HG02798 (cell line): Measurements from ENCODE around the gene IL2RG.

Source experiments
- ATAC-seq: cut with Tn5 transposase; IDR thresholded peaks from one replicate; pipeline ENCODE4 v1.9.1; 2021; ENCODE audit warnings: mild to moderate bottlenecking; ENCODE audit not compliant: unreplicated experiment, poor library complexity

IL2RG gene

DNA sequence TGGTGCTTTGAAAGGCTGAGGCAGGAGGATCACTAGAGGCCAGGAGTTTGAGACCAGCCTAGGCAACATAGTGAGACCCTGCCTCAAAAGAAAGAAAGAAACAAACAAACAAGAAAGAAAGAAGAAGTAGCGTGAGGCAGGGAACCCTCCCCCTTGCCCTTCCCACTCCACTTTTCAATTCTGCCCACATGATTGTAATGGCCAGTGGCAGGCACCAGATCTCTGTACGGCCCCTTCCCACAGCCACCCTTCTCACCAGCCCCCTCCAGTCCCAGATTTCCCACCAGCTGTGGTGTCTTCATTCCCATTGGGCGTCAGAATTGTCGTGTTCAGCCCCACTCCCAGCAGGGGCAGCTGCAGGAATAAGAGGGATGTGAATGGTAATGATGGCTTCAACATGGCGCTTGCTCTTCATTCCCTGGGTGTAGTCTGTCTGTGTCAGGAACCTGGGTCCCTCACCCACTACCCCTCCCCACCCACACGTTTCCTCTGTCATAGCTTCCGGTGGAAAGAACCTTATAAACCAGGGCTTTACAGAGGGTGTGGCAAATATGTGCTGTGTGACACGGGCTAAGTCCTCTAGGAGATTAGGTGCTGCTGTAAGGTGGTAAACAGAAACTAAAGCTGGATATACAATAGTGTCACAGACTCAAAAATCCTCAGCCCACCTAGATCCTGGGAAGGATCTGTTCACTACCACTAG lies at the start of gene IL2RG:
Gene IL2RG (minus strand): TSS at position 437 of the 703 bp plus-strand sequence. CDS start 38 bp downstream, at position 399.
- ATAC-seq, result peak; percentile 95

DNA sequence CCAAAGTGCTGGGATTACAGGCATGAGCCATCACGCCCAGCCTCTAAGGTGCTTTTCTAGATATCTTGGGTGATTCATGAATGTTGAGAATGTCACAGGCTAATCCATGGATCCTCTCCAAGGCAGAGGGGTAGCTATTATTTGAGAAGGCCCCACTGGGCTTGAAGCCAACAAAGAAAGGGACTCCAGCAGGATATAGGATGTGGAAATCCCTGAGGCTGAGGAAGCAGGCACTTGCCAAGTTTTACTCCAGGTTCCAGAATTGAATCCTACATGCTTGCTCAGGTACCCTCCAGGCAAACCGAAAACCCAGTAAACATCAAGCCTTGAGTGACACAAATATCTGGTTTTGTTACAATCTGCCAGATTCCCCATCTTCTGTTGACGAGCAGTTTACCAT lies 49.1 kb upstream of the IL2RG start:
- ATAC-seq, result no peak

DNA sequence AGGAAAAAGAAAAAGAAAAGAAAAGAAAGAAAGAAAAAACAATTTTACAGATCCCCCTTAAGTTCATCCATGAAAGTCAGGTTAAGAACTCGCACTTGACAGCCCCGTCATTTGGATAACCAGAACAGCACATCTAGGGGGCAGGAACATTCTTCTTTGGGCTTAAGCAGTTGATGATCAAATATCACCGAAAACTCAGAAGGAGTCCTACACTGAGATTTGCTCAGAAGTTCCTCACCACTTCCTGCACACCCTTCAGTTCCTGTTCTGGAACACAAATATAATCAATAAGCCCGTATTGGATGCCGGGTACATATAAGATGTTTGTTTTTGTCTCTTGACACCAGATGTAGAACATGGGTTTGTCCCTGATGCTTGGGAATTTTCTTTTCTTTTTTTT lies 48.0 kb upstream of the IL2RG start:
- ATAC-seq, result no peak

DNA sequence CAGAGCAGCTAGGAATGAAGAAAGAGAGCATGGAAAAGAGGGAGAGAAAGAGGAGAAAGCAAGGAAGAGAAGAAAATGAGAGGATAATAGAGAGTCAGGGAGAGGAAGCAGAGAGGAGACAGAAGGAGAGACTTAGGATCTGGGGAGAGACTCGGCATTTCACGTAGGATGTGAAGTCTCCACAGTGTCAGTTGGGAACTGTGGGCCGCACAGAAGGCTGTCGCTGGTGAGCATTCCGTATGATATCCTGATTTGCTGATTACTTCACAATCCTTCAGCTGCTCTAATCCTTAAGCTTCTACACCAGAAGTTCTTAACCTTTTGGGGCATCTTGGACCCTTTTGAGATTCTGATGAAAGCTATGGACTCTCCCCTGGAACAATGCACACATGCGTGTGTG lies 47.2 kb upstream of the IL2RG start:
- ATAC-seq, result no peak

DNA sequence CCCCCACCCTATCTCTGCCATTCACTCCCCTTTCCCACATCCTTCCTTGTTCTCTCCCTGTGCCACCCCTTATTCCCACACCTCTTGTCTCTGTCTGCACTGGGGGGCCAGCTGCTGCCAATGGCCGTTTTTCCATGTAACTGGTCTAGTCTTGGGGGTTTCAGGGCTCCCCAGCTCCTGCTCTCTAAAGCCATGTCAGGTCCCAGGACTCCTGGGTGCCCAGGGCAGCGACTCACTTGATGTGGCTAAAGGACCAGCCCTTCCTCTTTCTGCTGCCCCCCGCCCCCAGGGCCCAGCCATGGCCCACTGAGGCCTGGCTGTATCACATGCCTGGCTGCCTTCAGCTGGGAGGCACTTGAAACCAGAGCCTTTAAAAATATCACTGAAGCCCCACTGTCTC lies 43.3 kb upstream of the IL2RG start:
- ATAC-seq, result no peak

DNA sequence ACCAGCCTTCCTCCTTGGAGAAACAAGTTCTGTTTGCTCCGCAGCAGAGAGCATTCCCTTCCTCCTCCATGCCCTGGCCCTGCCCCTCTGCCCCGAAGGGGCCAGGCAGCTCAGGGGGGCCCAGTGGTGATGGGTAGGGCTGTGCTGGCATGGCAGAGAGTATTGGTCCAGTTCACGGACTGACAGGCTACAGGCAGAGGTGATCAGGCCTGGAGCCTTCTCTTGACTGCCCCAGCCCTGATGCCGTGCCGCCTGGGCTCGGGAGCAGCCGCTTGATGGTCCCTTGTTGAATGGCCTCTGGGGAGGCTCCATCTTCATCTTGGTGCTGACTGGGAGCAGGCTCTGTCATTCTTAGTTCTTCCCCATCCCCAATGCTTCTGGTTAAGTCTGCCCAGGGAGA lies 42.8 kb upstream of the IL2RG start:
- ATAC-seq, result no peak

DNA sequence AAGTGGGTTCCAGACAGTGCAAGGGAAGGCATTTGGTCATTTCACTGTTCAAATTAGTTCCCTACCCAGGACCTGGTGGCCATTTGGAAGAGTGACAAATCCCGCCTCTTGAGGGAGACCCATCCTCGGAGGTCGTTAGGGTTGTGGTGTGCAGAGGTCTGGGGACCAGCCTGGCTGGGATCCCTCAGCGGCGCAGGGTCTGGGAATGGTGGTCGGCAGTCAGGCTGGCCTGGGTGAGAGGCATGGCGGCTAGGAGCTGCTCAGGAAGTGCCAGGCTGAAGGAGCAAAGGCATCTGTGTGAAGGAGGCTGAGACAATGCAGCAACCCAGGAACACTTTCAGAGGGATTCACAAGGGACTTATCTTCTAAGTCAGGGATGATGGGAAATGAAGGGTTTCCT lies 40.0 kb upstream of the IL2RG start:
- no peak for ATAC-seq

DNA sequence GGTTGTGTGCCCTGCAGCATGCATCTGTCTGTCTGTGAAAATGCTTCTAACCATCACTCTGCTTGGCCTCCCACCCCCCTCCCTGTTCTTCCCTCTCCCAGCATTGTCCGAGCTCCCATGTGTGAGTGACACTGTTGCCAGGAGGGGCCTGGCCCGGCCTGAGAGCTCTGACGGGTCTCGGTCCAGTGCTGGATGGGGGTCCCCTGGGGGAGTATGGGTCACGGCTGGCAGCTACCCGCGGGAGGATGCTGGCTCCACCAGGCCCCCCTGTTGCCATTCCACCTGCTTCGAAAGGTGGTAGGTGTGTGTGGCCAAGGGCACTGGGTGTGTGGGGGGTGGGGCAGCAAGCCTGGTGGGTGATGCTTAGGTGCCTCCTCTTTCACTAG lies 36.9 kb upstream of the IL2RG start:
- no peak for ATAC-seq

DNA sequence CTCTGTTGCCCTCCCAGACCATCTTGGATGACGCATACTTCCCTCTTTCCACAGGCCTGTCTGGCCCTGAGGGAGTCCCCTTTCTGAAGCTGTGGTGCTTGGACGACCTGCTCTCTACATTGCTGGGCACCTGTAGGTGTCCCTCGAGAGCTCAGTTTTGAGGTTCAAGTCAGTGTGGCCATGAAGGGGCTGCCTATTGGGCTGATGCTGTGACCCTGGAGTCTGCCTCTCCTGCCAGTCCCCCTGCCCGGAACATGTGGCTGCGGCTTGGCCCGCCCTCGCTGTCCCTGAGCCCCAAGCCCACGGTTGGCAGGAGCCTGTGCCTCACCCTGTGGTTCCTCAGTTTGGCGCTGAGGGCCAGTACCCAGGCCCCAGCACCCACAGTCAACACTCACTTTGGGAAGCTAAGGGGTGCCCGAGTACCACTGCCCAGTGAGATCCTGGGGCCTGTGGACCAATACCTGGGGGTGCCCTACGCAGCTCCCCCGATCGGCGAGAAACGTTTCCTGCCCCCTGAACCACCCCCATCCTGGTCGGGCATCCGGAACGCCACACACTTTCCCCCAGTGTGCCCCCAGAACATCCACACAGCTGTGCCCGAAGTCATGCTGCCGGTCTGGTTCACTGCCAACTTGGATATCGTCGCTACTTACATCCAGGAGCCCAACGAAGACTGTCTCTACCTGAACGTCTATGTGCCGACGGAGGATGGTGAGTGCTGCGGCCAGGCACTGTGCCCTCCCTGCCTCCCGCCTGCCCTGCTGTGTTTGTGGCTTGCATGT lies 36.3 kb upstream of the IL2RG start:
- ATAC-seq, result no peak

DNA sequence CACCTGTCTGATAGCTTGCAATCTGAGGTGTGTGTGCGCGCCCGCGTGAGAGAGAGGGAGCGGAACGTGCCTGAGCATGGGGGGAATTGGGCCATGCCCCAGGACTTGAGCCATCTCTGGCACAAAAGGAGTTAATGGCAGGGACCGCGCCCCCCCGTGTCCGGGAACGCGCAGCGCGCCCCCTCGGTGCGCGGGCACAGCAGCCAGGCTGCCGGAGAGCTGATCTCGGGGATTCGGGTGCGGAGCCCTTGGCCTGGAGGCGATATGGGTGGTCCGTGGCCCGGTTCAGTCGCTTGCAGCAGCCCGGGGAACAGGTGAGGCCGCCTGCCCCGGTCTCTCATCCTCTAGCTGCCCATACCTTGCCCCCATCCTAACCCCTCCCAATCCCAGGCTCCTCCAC lies 33.3 kb upstream of the IL2RG start, which contains the start of gene NLGN3:
Gene NLGN3 (plus strand): TSS at position 191 of the 400 bp plus-strand sequence. CDS start 2,909 bp downstream, outside the sequence.
- no peak for ATAC-seq

DNA sequence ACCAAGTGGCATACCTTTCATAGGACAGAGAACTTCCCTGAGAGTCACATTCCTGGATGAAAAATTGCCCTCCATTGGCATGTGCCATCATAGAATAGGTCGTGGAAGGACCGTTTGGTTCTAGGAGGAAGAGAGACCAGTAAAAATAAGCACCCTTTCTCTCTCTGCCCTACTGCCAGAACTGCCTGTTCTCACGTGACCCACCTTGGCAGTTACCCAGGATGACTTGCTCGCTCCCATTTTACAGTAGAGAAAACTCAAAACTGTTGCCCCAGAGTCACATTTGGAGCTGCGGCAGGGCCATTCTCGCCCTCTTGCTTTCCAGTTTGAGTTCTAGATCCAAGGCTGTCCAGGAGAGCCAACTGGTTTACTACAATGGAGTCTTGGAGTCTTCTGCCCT lies 32.1 kb upstream of the IL2RG start:
- ATAC-seq, result no peak

DNA sequence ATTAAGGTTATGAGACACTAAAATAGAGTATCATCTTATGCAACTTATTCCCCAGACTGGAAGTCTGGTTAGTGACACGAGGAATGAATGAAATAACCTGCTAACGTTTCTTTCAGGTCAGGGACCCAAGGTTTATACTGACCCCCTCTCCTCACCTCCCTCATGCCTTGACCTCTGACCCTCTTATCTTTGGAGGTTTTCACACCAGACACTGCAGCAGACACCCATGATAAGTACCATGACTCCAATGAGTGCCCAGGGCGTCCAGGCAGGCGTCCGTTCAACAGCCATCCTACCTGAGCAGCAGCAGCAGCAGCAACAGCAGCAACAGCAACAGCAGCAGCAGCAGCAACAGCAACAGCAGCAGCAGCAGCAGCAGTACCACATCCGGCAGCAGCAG lies 29.1 kb upstream of the IL2RG start:
- ATAC-seq, result no peak

DNA sequence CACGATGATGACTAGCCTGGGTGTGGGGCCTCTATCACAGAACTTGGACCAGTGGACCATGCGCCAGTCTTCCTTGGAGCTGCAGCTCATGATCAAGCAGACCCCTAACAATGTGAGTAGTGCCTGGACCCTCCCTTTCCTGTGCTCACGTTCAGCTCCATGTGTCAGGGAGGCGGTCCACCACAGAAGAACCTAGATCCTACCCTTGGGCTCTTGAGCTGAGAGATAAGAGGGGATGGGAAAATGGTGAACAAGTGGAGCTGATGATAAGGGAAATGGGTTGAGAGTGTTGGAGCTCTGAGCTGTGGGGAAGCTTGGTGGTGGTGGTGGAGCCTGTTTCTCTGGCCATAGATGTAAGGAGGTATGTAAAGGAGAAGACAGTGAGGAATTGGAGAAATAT lies 20.1 kb upstream of the IL2RG start:
- ATAC-seq, result no peak

DNA sequence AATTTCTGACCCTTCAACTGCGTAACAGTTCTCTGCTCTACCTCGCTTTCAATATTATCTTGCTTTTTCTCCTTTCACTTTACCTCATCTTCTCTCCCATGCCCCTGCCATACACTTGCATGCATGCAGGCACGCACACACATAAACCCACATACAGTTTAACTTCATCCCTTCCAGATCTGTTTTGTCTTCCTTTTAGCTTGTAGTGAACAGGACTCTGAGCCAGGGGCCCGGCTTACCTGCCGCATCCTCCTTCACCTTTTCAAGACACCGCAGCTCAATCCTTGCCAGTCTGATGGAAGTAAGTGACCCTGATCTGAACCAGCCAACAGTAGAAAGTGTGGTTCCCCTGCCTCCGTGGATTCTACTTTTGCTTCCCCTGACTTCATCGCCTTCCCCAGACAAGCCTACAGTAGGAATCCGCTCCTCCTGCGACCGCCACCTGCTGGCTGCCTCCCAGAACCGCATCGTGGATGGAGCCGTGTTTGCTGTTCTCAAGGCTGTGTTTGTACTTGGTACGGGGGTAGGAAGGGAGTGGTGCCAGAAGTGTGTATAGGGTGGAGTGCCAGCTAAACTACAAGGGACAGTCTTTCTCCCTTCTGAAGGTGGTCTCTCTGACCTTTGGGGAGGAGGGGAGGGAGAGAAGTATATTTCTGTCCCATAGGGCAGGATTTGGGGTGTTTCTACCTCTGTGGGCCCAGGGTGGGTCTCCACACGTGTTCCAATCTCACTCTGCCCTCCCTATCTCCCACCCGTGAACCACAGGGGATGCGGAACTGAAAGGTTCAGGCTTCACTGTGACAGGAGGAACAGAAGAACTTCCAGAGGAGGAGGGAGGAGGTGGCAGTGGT lies 17.8 kb upstream of the IL2RG start:
- no peak for ATAC-seq

DNA sequence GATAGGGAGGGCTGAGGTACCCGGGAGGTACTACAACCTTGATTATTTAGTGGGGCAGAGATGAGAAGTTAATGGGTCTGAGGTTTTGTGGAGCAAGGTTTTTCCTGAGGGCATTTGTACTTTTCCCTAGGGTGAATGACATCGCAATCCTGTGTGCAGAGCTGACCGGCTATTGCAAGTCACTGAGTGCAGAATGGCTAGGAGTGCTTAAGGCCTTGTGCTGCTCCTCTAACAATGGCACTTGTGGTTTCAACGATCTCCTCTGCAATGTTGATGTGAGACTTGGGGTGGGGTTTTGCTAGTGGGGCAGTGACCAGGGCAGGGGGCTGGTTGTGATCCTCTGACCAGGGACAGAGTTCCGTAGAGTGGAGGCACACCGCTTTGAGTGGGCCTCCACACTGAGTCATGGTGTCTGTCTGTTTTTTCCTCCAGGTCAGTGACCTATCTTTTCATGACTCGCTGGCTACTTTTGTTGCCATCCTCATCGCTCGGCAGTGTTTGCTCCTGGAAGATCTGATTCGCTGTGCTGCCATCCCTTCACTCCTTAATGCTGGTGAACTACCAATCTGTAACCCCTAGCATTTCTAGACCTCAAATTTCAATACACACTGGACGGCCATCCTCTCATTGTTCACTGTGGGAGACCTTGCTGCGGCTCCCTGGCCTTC lies 16.9 kb upstream of the IL2RG start:
- no peak for ATAC-seq

DNA sequence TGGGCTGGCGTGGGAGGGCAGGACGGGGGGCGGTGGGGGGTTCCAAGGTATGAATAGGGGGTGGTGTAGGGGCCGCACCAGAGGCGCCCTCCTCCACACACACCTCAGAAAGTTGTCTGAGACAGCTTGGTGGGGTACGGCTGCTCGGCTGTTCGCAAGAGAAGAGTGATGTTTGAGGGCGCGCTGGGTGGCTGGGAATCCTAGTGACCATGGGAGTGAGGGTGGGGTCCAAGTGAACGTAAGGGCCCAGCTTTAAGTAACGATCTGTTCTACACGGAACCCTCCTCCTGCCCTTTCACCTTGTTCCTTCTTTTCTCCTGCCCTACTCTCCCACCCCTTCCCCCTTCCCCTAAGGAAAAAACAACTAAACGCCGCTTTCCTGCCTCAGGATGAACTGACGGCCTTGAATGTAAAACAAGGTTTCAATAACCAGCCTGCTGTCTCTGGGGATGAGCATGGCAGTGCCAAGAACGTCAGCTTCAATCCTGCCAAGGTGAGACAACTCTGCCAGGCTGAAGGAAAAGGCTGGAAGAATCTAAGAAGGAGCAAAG lies 7.7 kb upstream of the IL2RG start:
- peak; percentile 11 for ATAC-seq

DNA sequence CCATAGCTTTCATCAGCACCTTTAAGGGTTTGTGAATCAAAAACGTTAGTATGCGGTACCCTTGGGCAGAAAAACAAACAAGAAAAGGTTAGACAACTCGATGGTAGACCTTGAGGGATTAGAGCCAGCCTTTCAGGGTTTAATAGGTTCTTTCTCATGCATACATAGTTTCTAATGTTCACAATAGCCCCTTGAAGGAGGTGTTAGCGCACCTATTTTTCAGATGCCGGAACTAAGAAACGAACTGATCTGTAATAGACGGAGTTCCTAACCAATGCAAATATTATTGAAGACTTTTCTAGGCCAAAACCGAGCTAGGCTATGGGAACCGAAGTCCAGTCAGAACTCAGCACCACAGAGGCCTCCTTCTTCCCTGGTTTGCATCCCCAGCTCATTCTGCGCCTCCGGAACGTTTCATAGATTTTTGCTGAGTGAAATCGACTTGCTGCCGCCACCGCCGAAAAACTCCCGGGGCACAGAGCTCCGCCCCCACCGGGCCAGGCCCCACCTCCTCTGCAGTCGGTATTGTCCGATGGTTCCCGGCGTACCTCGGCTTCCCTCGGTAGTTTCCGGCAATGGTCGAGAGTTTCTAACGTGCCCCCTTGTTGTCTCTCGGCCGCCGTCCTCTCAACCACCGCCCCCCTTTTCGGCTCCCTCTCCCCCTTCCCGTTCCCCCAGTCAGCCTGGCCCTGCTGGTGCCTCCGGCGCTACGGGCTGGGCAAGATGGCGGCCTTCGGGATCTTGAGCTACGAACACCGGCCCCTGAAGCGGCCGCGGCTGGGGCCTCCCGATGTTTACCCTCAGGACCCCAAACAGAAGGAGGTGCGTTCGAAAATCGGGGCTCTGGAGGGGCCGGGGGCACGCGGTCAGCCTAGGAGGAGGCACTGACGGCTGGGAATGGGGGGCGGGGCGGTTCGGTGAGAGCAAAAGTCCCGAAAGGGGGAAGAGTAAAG lies 6.9 kb upstream of the IL2RG start, which contains the start of gene MED12:
Gene MED12 (plus strand): TSS at position 565 of the 953 bp plus-strand sequence. CDS start 159 bp downstream, at position 724.
- peak; percentile 97 for ATAC-seq

DNA sequence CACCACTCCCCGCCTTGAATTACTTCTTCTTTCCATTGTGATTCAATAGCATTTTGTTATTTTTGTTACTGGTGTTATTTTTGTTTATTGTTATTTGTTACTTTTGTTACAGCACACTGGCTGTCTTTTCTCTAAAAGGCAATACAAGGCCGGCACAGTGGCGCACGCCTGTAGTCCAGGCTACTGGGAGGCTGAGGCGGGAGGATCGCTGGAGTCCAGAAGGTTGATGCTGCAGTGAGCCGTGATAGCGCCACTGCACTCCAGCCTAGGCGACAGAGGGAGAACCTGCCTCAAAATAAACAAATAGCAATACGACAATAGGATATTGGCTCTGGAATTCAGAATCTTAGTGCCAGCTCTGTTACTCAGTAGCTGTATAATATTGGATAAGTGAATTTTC lies 6.0 kb upstream of the IL2RG start:
- ATAC-seq, result no peak

DNA sequence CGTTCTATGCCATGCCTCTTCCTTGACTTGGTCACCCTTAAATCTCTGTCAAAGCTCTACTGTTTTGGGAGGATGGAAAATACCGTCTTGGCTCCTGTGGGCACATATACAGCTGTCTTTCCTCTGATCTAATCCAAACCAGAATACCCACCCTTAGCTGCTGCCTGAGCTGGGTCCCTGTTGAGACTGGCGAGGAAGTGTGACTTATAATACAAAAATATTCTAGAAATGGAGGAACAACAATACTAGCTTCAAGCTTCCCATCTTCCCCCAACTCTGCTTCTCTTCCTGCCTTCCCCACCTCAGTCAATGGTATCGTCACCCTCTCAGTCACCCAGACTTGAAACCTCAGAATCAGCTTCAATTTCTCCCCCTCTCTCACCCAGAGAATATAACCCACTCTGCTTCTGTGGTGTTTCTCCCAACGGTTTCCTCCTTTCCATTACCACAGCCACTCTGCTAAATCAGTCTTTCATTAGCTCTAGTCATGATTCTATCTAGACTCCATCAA lies 599 bp upstream of the IL2RG start:
- peak; percentile 13 for ATAC-seq
